GM10266 (cell line): ENCODE measurements around the gene RGS12.

Source experiments
- DNase-seq: peaks from one replicate; pipeline ENCODE4 v3.0.0; 2012; ENCODE audit errors: extremely low spot score
- TF ChIP-seq, protein P1 (sequence below): IDR thresholded peaks from 2 replicates; pipeline ENCODE4 v1.5.1; 2012; ENCODE audit warnings: mild to moderate bottlenecking, low read depth; ENCODE audit not compliant: control insufficient read depth, insufficient read depth; ENCODE audit errors: missing control alignments

The RGS12 gene

DNA sequence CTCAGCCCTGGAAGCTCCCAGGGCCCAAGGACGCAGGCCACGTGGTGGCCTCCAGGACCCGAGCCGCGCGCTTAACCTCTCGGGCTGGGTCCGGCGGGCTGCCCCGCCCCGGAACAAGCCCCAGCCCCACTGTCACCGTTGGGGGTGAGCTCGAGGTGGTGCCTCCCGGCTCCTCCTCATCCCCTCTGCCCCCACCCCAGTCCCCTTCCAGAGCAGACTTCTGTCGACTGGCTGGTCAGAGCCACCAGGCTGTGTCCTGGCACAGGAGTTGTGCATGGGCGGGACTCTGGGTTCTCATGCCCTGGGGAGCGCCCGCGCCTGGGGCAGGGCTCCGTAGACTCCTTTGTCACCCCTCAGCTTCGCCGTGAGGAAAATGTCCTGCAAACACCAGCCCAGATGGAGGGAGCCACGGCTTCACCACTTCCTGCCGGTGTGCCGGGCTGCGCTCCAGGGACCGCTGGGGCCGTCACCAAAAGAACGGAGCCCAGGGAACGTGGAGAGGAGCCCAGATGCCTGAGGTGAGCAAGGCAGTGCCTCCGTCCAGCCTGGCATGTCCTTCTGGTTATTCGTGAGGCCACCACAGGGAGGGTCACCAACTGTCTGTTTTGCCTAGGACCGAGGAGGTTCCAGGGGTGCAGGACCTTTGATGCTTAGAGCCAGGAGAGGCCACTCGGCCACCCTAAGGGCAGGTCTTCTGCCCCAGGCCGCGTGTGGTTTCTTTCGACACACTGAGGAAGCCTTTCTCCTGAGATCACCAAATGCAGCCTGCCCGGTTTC, 7.1 kb upstream of the RGS12 start:
- TF ChIP-seq, protein P1, sequence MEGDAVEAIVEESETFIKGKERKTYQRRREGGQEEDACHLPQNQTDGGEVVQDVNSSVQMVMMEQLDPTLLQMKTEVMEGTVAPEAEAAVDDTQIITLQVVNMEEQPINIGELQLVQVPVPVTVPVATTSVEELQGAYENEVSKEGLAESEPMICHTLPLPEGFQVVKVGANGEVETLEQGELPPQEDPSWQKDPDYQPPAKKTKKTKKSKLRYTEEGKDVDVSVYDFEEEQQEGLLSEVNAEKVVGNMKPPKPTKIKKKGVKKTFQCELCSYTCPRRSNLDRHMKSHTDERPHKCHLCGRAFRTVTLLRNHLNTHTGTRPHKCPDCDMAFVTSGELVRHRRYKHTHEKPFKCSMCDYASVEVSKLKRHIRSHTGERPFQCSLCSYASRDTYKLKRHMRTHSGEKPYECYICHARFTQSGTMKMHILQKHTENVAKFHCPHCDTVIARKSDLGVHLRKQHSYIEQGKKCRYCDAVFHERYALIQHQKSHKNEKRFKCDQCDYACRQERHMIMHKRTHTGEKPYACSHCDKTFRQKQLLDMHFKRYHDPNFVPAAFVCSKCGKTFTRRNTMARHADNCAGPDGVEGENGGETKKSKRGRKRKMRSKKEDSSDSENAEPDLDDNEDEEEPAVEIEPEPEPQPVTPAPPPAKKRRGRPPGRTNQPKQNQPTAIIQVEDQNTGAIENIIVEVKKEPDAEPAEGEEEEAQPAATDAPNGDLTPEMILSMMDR, result no peak
- DNase-seq, result no peak

- TF ChIP-seq, protein P1, result no peak
- peak; percentile 89 for DNase-seq
Measured at GRCh38 chr4:3286335-3287175, 6.3 kb upstream of the RGS12 start.

- TF ChIP-seq, protein P1, result no peak
- no peak for DNase-seq
Measured at GRCh38 chr4:3287271-3287971, 5.4 kb upstream of the RGS12 start.

DNA sequence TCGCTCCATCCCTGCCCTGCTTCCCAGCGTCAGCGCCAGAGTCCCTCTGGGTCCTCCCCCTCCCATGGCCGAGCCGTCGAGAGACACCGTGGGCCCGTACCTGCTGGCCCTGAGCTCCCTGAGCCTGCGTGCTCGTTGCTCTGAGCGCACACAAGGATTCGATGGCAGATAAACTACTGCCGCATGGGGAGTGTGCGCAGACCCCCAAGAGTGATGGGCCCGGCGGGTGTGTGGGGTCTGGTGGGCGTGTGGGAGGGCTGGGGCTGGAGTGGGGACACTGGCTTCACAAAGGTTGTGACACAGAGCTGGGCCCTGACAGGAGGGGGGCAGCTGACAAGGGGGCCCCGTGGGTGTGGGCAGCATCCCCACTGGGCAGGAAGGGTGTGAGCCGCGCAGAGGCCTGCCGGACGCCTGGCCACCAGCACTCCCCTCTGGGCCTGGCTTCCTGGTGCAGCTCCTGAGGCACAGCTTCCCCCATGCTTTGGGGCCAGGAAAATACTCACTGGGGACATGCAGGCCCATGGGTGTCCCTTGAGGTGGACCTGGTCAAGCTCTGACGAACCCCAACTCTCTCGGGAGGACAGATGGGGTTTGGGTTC, 4.8 kb upstream of the RGS12 start:
- TF ChIP-seq, protein P1, result no peak
- DNase-seq, result no peak

- TF ChIP-seq, protein P1, result no peak
- no peak for DNase-seq
Measured at GRCh38 chr4:3288571-3289094, 4.2 kb upstream of the RGS12 start.

- TF ChIP-seq, protein P1, result no peak
- no peak for DNase-seq
Measured at GRCh38 chr4:3290476-3290875, 2.3 kb upstream of the RGS12 start.
